ENCODE data around the gene ASB1. TPM values are rescaled to one million over a fixed set of nuclear protein-coding genes. Genes with fewer than 3 reads are reported as not detected.

Gene ASB1
- total and polyA plus RNA-seq, 9 of the 15 experiments (the other 6 are each of a cell fraction or from before 2014, with no cell fraction given) = 6.3 to 37.7 (median 23.9) TPM

GRCh38 chr2:238435752-238436096 lies 9.0 kb downstream of the ASB1 start (continued):
- TF ChIP-seq, protein P1, sequence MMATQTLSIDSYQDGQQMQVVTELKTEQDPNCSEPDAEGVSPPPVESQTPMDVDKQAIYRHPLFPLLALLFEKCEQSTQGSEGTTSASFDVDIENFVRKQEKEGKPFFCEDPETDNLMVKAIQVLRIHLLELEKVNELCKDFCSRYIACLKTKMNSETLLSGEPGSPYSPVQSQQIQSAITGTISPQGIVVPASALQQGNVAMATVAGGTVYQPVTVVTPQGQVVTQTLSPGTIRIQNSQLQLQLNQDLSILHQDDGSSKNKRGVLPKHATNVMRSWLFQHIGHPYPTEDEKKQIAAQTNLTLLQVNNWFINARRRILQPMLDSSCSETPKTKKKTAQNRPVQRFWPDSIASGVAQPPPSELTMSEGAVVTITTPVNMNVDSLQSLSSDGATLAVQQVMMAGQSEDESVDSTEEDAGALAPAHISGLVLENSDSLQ (IDR thresholded peaks at IDR 0.05) = no peak

DNA sequence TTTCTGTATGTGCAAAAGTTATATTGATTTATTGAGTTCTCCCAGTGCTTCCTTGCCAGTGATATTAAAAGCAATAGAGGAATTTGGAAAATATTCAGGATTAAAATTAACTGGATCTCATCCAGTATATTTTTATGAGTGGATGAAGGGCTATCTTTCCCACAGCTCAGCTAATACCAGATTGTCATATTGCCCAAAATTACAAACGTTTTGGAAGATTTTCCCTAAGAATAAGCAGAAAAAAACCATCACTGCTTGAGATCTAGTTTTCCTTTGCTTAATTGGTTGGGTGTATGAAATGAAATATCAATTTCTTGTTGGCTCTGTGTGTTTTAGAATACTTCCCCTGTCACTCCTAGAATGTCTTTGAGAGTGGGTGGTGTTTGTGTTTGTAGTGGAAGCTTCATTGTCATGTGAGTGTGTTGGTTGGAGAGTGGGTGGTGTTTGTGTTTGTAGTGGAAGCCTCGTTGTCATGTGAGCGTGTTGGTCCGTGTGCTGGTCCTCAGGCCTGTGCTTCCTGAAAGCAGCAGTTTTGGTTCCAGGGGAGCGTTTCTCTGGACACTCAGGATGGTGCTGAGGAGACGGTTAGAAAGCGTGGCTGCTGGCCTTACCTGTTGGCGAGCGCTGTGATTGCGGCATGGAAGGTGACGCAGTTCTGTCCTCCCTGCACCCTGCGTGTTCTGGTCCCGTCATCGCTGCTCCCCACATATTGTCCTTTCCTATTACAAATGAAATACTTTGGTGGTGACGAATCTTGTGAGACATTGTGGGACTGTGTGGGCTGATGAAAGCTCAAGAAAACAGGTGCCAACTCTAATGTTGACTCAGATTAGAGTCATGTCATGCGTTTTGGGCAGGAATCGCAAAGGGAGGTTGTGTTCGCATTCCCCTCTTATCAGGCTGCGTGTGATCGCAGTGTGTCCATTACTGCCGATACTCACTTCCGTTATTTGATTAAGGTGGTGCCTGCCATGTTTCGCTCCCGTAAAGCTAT lies 12.4 kb downstream of the ASB1 start:
- Histone ChIP-seq H3K27me3 (ENCODE audit: control insufficient read depth in 2 of 2, insufficient read depth in 2 of 2, low read length in 2 of 2) (no peaks in the 10 kb centered on the region), H2AFZ (ENCODE audit: low read depth, low read length) (no peak overlapping the region), H3K4me2 (ENCODE audit: insufficient read depth, low read length) (no peak overlapping the region), H3K36me3 (ENCODE audit: control insufficient read depth, insufficient read depth, low read length) (peaks cover 81% of the 10 kb centered on the region; the same call in 2 of the 3 replicates), H4K20me1 (replicated peaks; ENCODE audit: control insufficient read depth, insufficient read depth, low read length) (peaks cover 14% of the 10 kb centered on the region; the same call in 1 of the 2 replicates), H3K9me3 (replicated peaks; ENCODE audit: control insufficient read depth, insufficient read depth, low read depth, low read length) (no peaks in the 10 kb centered on the region), H3K9ac (ENCODE audit: insufficient read depth in 1 of 2, low read depth in 2 of 2, low read length in 2 of 2) (0 out of 4 replicates have a peak overlapping the region, but pooled peaks of 1 of the 2 experiments have one; percentile 20), H3K27ac (ENCODE audit: extremely low read depth, low read depth, low read length) (no peak overlapping the region), H3K4me3 (no peak overlapping the region), H3K79me2 (ENCODE audit: control insufficient read depth, insufficient read depth, low read length) (peaks cover 86% of the 10 kb centered on the region), H3K4me1 (replicated peaks in 1 of 2; ENCODE audit: control insufficient read depth in 2 of 2, insufficient read depth in 2 of 2, low read length in 2 of 2) (peaks cover 3 to 14% of the 10 kb centered on the region in 2 experiments; a peak in 4 of 5 replicates), H3K9me1 (ENCODE audit: control insufficient read depth, insufficient read depth, low read length) (peaks cover 2% of the 10 kb centered on the region)
- intact Hi-C loops (cut with micrococcal nuclease) (no loop called here), in situ Hi-C loops (cut with MboI) (no loop called here)
- no peak for DNase-seq (ENCODE audit: extremely low read depth in 1 of 4, low spot score in 3 of 4)
- WGBS (ENCODE audit: insufficient coverage, low coverage, missing lambda C conversion rate) = 73% methylated on average over 23 of the region's 24 CpGs
- CTCF ChIA-PET (ENCODE audit: low intra/inter-chr PET ratio) = no interaction called here
- POLR2A ChIA-PET = interaction anchor here (0.8 to 1.2 kb wide), 2 partner anchors 8 to 10 kb away, joined by 3 read pairs; no protein-coding TSS in a partner anchor
- ATAC-seq = no peak
- FAIRE-seq = no peak
- BruUV-seq (replicated peaks) = no TSS peak
- TF ChIP-seq ATF3 (IDR thresholded peaks at IDR 0.05) = peak; percentile 33; the same call in 1 of the 2 replicates
- no peak for TF ChIP-seq ATF3 (CRISPR knock-in tag; conservative IDR thresholded peaks at IDR 0.05)
- no peak for TF ChIP-seq ZNF551 (CRISPR knock-in tag; IDR thresholded peaks at IDR 0.05)
- TF ChIP-seq SMARCE1 (IDR thresholded peaks at IDR 0.05) = no peak
- no peak for TF ChIP-seq ZBED1 (IDR thresholded peaks at IDR 0.05)
- TF ChIP-seq, protein P2, sequence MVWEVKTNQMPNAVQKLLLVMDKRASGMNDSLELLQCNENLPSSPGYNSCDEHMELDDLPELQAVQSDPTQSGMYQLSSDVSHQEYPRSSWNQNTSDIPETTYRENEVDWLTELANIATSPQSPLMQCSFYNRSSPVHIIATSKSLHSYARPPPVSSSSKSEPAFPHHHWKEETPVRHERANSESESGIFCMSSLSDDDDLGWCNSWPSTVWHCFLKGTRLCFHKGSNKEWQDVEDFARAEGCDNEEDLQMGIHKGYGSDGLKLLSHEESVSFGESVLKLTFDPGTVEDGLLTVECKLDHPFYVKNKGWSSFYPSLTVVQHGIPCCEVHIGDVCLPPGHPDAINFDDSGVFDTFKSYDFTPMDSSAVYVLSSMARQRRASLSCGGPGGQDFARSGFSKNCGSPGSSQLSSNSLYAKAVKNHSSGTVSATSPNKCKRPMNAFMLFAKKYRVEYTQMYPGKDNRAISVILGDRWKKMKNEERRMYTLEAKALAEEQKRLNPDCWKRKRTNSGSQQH (CRISPR knock-in tag; IDR thresholded peaks at IDR 0.05) = no peak
- no peak for TF ChIP-seq ZNF165 (CRISPR knock-in tag; IDR thresholded peaks at IDR 0.05; ENCODE audit: borderline replicate concordance)
- no peak for TF ChIP-seq BRCA1 (IDR thresholded peaks at IDR 0.05)
- TF ChIP-seq BRCA1 (CRISPR knock-in tag; IDR thresholded peaks at IDR 0.05) = no peak
- TF ChIP-seq CCNT2 (IDR thresholded peaks at IDR 0.05; ENCODE audit: borderline replicate concordance, extremely low read depth, insufficient read length, low read depth, low read length) = no peak
